HG02588 (cell line): ENCODE results near the gene GATAD1.
A peak's percentile ranks its signal among the peaks of the same experiment; 100 is the strongest.
"Not testable (repeated sequence)": the region's sequence is repeated elsewhere in the genome, so short reads cannot be mapped to it uniquely, and the experiment has no call there.

Experiments
- ATAC-seq: cut with Tn5 transposase; IDR thresholded peaks from one replicate; pipeline ENCODE4 v1.9.1; 2021; ENCODE audit warnings: mild to moderate bottlenecking, moderate library complexity; ENCODE audit not compliant: unreplicated experiment

The GATAD1 gene, protein sequence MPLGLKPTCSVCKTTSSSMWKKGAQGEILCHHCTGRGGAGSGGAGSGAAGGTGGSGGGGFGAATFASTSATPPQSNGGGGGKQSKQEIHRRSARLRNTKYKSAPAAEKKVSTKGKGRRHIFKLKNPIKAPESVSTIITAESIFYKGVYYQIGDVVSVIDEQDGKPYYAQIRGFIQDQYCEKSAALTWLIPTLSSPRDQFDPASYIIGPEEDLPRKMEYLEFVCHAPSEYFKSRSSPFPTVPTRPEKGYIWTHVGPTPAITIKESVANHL

DNA sequence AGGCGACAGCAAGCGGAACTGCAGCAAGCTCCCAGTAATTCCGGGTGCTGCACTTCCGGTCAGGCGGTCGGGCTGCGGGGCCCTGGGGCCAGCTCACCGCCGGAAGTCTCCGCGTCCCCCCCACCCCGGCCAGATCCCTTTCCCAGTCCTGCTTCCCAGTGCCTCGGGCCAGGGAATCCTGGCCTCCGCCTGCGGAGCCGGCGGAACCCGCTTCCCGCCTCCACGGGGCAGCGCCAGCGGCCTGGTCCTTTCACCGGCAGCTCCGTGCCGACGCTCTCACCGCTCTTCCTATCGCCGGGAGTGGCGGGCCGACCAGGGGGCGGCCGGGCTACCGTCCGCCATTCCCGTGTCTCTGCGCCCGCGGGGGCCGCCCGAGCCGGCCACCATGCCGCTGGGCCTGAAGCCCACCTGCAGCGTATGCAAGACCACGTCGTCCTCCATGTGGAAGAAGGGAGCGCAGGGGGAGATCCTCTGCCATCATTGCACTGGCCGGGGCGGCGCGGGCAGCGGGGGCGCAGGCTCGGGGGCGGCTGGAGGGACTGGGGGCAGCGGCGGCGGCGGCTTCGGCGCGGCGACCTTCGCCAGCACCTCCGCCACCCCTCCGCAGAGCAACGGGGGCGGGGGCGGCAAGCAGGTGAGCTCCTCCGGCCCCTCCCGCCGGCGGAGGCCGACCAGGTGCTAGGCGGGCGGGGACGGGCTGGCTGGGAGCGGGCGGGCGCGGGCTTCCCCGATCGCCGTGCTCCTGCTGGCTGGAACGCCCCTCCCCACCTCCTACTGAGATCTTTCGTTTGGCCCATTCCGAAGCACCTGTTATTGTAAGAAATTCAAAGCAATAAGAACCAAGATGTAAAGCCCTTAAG, at the start of gene GATAD1:
TSS of gene GATAD1 (plus strand) at position 138 of the 860 bp plus-strand sequence. CDS start at position 386, 248 bp downstream.
- peak; percentile 92 for ATAC-seq

DNA sequence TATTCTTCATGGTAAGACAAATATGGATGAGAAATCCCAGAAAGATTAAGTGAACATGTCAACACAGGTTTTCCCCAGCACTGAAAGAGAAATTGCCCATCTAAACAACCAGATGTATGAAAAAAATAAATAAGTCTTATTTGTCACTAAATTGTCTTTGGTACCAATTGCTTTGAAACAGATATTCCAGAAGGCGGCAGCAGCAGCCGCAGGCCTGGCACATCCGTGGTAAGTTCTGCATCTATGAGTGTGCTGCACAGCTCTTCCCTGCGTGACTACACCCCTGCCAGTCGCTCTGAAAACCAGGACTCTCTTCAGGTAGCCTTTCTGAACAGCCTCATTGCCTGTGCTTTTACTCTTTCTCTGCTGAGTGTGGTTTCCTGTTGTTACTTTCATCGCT, 49.7 kb upstream of the GATAD1 start:
- no peak for ATAC-seq

DNA sequence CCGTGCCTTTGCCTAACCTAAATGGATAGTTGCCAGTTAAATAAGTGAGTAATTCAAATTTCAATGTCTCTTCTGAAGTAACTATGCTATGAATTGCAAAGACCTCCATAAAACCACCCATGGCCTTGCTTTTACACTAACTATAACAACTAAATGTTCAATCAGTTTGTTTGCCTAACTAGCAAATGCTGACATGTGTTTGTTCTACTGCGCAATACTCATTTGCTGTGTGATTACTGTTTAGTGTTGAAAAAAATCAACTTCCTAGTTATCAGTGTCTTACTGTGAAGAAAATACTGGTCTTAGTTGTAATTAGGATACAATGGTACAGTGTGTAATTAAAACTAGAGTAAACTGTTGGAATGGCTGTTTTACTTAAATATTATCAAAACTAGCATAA, 47.3 kb upstream of the GATAD1 start:
- no peak for ATAC-seq

DNA sequence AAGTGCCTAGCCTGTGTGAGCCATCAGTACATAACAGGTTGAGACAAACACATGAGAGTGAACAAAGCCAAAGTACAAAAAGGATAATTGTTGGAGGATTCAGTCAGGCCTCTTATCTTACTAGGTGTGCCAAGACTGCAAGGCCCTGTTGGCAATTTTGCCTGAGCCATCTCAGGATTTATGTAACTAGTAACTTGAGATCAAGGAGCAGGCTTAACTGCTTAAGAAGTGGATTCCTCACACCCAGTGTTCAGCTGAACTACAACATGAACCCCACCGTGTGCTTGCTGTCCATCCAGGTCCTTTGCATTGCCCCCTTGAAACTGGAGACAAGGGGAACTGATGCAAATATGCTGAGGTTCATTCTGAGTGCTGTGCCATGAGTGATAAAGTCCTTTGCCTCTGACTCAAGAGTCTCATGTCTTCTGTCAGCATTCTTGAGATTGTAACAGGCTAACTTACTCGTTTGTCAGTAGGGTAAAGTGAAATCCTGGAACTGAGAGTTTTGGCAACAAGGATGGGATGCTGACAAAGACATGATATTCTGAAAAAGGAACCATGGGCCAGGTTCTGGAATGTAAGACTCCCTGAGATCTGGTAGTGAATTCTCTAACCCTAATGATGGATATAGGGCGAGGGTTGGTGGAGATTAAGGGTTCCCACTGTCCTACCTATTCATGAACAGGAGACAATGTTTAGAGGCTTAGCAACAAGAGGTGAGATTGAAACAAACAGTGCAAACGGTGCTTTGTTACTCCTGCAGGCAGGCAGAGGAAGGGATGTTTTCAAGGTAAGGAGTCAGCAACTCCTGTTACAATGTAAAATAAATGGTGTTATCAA, 44.1 kb upstream of the GATAD1 start:
- ATAC-seq = no peak

DNA sequence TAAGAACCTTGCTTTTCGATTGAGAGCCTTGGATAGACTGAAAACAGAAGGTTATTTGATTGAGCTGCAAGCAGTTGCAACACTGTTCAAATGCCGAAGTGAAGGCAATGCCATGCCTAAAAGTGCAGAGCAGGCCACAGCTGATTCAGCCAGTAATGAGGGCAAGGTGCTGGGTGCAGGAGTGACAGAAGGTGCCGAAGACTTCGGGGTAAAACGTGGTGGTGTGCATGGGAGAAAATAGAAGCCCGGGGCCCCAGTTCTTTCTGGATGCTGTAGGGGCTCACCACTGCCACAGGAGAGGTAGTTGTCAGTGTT, 43.6 kb upstream of the GATAD1 start:
- no peak for ATAC-seq

DNA sequence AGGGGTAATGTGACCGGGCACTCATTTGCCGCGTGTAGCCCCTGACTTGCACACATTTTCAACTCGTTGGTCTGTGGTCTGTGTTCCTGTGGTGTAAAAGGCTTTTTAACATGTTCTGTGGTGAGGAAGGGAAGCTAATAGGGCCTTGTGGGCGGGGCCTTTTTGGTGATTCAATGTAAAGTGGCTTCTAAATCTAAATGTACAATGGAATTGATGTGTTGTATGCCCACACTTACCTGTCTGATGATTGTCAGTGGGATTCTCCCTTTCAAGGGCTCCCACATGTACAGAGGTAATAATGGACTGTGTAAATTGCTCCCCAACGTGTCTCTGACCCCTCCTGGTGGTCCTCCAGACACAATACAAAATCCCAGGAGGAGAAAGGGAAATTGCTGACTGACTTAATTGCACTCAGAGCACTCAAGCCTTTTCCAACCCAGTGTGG, 43.1 kb upstream of the GATAD1 start:
- ATAC-seq = no peak

DNA sequence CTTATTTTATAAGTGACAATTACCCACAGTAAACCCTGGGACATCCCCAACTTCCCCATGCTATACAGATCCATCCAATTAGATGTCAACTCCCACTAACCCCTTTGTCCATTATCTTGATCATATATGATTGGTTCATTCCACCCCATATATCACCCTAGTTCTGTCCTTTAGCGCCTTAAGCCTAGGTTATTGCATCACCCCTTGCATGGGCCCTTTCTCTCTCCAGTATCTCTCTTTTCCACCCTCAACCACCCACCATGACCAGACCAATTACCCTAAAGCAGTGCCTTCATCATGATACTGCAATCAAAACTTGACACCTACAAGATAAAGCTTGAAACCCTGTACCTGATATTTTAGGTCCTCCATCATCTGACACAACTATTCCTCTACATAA, 37.9 kb upstream of the GATAD1 start:
- ATAC-seq = no peak

DNA sequence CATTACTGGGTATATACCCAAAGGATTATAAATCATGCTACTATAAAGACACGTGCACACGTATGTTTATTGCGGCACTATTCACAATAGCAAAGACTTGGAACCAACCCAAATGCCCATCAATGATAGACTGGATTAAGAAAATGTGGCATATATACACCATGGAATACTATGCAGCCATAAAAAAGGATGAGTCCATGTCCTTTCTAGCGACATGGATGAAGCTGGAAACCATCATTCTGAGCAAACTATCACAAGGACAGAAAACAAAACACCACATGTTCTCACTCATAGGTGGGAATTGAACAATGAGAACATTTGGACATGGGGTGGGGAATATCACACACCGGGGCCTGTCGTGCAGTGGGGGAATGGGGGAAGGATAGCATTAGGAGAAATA, 37.1 kb upstream of the GATAD1 start:
- not testable (repeated sequence) for ATAC-seq

DNA sequence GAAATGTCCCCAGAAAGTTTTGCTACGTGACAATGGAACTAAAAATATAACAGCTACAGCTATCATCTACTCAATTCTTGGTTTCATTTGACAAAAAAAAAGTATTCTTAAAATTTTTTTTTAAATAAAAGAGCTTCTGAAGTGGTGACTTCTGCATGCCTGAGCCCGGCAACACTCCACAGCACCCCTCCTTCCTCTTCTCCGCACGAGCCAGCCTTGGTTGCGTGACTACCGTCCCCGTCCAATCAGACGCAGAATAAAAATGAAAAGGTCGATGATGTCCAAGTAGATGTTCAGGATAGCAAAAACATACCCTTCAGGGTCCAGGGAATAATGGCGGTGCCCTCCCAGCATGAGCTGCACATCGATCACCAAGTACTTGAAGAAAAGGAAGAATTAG, 34.5 kb upstream of the GATAD1 start:
- ATAC-seq = no peak

DNA sequence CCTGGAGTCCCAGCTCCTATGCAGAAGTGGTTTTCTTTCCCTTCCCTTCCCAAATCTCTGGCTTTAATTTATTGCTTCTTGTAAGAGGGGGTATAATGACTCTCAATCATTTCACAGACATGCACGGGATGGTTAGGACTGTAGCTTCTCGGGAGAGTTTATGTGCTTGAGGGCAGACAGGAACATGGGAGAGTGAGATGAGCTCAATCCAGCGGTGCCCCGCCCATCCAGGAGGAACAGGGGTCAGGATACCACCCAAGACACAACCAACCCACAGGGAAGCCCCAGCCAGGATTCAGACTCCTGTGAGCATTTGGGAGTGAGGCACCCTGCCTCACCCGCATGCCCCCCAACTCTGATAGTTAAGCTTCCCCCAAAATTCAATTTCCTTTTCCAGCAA, 33.7 kb upstream of the GATAD1 start:
- ATAC-seq = no peak

DNA sequence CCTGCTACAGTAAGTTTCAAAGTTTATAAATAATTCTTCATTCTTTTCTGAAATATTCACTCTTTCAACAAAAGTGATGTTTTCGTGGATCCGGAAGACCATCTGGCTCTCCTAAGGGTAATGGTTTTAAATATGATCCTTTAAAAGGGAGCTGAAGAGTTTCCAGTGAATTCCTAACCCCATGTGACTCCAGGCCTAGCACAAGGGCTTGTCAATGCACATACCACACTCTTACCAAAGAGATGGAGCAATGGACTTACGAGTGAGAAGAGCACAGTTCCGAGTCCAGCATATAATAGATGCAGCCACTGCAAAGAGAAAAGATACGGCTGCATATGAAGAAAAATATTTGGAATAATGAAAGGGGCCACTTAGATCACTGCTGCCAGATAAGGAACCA, 32.1 kb upstream of the GATAD1 start:
- ATAC-seq = no peak

DNA sequence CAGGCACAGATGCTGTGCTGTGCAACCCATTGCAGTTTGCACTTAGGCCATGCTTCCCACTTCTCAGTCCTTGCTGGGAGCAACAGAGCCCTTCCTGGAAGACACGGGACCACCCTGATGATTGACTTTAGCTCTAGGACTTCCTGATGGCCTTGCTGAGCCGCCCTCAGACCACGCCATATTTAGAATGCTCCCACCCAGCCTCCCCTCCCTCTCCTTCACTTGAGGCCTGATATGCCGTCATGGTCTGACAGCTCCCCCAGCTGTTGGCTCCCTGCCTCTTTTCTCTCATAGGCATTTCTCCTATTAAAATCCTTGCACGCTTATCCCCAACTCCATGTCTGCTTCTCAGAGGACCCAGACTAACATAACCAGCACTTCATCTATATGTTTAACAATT, 29.4 kb upstream of the GATAD1 start:
- no peak for ATAC-seq

DNA sequence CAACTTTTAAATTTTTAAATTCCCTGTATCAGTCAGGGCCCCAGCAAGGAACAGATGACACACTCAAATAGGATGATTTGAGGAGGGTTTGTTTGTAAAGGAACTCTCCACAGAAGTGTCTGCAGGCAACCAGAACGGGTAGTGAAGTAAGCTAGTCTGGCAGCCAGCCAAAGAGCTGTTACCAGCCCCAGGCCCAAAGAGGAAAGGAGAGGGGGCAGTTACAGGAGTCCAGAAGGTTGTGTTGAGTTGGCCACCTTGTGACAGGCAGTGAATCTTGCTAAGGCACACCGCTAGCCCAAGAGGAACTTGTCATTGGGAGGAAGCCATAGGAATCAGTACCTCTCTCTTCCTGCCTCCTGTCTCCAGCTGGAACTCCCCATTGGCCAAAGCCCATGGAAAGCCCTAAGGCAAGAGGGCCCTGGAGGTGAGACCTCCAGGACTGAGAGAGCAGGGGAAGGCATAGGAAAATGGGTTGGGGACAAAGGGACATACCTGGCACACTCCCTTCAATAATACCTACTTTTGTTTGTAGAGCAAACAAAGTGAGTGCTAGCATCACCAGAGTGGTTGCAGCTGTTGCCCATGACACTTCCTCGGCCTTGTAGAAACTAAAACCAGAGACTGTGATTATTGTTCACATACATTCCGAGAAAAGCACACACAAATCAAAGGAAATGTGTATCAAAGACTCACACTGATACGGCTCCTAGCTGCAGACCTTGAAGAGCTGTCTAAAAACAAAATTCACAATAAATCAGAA, 25.4 kb upstream of the GATAD1 start:
- ATAC-seq = no peak

DNA sequence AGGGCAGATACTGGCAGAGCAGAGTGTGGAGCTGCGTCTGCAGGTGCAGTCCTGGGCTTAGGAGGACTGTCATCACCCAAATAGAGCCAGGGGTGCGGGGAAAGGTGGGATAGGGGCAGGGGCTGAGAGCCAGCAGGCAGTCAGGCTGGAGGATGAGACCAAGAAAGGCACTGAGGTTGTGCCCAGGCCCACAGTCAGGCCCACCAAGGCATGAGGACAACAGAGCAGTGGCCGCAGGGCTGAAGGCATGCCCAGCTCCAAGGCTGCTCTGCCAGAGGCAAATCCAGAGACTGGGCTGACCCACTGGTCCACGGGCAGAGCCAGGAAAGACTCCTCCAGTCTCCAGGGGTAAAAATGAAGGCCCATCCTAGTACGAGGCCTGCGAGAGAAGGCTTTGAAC, 24.4 kb upstream of the GATAD1 start:
- ATAC-seq = no peak

DNA sequence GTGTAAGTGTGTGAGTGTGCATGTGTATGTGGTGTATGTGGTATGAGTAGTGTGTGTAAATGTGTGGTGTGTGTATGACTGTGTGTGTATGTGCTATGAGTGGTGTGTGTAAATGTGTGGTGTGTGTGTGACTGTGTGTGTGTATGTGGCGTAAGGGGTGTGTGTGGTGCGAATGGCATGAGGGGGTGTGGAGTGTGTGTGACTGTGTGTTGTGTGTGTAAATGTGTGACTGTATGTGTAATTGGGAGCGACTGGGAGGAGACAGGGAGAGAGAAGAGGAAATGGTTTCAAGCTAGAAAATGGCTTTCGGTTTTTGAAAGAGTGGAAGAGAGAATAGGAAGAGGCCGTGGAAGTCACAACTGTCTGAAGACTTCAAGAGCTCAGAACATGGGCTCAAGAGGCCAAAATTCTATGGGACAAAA, 23.6 kb upstream of the GATAD1 start:
- ATAC-seq = no peak

DNA sequence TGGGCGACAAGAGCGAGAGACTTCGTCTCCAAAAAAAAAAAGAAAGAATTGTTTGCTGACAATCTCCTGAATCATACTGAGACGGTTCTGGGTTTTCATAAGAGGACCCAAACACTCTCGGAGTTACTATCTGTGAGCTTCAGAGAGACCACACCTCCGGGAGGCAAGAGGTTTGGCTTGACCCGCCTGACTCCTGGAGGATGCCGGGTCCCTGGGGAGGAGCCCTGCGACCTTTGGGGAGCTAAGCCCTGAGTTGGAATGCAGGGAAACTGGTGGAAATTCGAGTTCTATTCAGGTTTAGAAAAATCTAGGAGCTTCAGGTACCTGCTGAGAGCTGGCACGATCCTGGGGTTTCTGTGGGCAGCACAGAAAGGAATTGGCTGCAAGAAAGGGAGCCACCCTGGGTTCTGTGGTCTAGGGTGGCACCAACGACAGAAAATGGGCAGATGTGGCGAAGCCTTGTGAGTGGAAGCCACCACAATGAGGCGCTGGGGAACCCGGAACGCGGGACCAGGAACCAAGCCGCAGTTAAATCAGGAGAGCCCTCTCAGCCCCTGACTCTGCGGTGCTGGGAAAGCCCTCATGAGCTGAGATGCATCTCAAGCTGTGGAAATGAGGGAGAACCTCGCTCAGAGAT, 21.9 kb upstream of the GATAD1 start:
- no peak for ATAC-seq

DNA sequence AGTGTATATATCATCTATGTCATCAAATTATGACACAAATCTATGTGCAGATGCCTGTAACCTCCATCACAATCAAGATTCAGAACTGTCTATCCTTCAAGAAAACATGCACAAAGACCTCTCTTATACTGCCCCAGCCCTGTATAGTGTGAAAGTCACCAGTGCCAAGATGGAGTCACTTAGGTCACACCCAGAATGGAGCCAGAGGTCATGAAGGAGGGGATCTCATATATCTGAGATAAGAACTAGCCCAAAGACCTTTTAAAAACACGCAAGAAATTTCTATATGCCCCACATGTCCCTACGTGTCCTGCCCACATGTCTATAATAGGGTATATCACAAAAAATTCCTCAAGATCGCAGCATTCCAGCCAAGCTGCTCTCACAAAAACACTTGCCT, 20.1 kb upstream of the GATAD1 start:
- no peak for ATAC-seq

DNA sequence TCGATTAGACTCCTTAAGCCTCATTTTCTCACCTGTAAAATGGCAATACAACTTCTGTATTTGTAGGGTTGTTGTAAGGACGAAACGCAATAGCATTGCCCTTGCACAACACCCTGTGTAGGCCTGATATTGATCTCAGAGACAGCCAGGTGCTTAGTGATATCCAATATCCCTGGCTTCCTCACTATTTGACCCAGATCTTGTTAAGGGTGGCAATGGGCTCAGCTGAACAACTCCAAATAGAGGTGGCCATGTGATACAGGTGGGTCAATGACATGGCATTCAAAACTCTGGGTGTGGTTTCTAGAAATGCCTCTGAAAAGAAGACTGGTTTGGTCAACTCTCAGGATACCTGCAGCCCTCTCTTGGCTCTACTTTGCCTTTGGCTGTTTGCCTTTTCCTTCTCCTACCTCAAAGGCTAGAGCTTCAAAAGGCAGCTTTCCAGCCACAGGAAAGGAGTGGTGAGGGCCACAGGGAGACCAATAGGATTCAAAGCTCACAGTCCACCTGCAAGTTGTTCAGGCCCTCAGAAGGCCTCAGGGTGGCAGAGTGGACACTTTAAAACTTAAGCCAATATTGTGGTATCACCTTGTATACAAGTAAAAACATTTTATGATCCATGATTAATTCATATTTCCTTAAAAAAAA, 14.9 kb upstream of the GATAD1 start:
- ATAC-seq = no peak

DNA sequence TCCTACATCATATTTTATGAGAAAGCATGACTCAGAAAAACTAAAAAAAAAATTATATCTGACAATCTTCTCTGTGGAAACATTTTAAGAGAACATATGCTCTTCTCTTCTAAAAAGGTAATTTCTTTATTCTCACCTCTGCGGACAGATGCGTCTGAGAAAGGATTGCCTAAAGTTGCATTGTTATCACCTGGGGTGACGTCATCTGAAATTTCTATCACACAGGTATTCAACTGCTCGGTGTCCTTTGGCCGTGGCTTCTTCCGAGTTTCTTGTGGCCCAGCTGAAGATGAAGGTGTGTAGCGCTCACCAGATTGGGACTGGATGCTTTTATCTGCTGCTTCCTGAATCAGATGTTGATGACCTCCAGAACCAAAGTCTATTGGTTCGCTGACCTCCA, 14.3 kb upstream of the GATAD1 start:
- no peak for ATAC-seq

DNA sequence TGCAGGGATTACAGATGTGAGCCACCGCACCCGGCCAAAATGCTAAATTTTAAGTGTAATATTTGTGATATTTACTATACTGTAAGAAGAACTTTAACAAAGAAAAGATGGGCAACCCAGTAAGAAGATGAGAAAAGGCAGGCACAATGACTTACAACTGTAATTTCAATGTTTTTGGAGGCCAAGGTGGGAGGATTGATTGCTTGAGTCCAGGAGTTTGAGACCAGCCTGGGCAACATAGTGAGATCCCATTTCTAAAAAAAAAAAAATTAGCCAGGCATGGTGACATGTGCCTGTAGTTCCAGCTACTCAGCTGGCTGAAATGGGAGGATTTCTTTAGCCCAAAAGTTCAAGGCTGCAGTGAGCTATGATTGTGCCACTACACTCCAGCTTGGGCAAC, 11.7 kb upstream of the GATAD1 start:
- ATAC-seq = no peak
